Mucosa of stomach (tissue), 1 donor: ENCODE data around the gene MESD.

Experiments used
- H3K27me3 ChIP-seq: one replicate; pipeline ENCODE4 v1.7.0; 2013; ENCODE audit warnings: mild to moderate bottlenecking, low read length; ENCODE audit not compliant: control insufficient read depth, insufficient read depth
- H3K36me3 ChIP-seq: one replicate; pipeline ENCODE4 v1.7.0; 2013; ENCODE audit warnings: low read length; ENCODE audit not compliant: control insufficient read depth, insufficient read depth
- H3K4me1 ChIP-seq: one replicate; pipeline ENCODE4 v1.7.0; 2013; ENCODE audit warnings: mild to moderate bottlenecking, low read length; ENCODE audit not compliant: control insufficient read depth, insufficient read depth
- H3K4me3 ChIP-seq: one replicate; pipeline ENCODE4 v1.7.0; 2013; ENCODE audit warnings: low read length
- H3K9ac ChIP-seq: one replicate; pipeline ENCODE4 v1.7.0; 2013; ENCODE audit warnings: mild to moderate bottlenecking, low read length, moderate library complexity
- H3K9me3 ChIP-seq: one replicate; pipeline ENCODE4 v1.7.0; 2013; ENCODE audit warnings: mild to moderate bottlenecking, low read length, moderate library complexity; ENCODE audit not compliant: control insufficient read depth
- donor health status: Pancreatic carcinoma.

Gene MESD

DNA sequence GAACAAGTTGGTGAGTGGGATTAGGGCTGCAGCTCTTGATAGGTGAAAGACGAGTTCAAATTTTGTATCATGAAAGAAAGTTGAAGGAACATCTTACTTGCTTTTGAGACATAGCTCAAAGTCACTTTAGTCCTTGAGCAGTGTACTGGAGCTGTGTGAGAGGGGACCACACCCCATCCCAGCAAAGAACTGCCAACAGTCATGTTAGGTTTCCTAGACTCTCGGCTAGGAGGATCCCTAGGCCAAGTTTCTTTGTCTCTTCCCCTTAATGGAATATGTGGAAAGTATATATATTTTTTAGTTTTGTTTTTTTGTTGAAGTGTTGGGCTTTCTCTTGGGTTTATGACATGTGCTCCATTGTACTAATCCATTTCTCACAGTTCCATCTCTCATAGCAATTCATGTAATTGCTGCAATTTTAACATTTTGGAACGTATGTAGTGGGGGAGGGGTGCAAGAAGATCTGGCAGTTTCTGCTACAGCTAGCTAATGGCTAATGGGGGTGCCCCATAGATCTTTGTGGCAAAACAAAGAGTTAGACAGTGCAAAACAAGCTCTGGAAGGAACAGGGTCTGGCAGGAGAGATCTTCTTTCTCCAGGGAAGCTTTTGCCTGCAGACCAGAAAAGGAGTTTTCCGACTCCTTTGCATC, 36.2 kb upstream of the MESD start:
- Histone ChIP-seq H3K9me3 (no peaks in the 10 kb centered on the region), H3K9ac (no peak overlapping the region), H3K4me1 (no peaks in the 10 kb centered on the region), H3K27me3 (no peaks in the 10 kb centered on the region), H3K4me3 (no peak overlapping the region), H3K36me3 (no peaks in the 10 kb centered on the region)

DNA sequence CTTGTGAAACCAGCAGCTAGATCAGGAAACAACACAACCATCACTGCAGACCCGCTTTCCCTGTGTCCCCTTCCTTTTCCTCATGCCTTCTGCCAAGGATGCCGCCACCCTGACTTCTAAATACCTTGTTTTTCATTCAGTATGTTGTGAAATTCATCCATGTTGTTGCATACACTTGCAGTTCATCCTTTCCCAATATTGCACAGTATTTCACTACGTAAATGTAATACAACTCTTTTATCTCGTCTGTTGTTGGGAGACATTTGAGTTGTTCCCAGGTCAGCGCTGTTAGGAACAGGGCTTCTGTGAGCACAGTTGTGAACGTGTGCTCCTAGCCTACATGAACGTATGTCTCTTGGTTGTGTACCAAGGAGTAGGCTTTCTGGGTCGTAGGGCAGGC, 35.3 kb upstream of the MESD start:
- Histone ChIP-seq H3K36me3 (no peaks in the 10 kb centered on the region), H3K9me3 (no peaks in the 10 kb centered on the region), H3K4me1 (no peaks in the 10 kb centered on the region), H3K27me3 (no peaks in the 10 kb centered on the region), H3K4me3 (no peak overlapping the region), H3K9ac (no peak overlapping the region)

DNA sequence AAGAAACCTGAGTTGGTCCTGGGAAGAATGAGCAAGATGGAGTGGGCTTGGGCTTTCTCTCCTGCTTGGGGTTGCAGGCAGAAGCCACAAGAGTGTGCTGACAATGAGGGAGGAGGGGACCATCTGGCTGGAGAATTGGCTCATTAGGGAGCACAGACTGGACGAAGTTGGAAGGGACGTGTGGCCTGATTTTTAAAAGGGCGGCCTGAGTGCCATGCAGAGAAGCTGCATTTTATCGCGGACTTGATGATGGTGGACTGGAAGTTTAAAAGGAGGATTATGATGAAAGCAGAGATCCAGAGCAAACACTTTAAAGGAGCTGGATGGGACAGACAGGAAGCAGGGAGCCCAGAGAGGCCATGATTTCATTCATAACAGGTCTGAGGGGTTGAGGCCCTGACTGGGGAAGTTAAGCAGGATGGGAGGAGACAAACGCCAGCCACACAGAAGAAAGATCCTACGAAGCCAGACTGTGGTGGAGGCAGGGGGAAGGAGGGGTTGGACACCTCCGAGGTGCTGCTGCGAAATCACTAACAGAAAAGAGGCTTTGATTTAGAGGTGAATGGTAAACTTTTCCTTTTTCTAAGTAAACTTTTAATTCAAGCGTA, 34.8 kb upstream of the MESD start:
- no peaks in the 10 kb centered on the region for H3K27me3 ChIP-seq
- H3K4me3 ChIP-seq, result no peak overlapping the region
- H3K4me1 ChIP-seq, result no peaks in the 10 kb centered on the region
- no peaks in the 10 kb centered on the region for H3K36me3 ChIP-seq
- no peaks in the 10 kb centered on the region for H3K9me3 ChIP-seq
- no peak overlapping the region for H3K9ac ChIP-seq

DNA sequence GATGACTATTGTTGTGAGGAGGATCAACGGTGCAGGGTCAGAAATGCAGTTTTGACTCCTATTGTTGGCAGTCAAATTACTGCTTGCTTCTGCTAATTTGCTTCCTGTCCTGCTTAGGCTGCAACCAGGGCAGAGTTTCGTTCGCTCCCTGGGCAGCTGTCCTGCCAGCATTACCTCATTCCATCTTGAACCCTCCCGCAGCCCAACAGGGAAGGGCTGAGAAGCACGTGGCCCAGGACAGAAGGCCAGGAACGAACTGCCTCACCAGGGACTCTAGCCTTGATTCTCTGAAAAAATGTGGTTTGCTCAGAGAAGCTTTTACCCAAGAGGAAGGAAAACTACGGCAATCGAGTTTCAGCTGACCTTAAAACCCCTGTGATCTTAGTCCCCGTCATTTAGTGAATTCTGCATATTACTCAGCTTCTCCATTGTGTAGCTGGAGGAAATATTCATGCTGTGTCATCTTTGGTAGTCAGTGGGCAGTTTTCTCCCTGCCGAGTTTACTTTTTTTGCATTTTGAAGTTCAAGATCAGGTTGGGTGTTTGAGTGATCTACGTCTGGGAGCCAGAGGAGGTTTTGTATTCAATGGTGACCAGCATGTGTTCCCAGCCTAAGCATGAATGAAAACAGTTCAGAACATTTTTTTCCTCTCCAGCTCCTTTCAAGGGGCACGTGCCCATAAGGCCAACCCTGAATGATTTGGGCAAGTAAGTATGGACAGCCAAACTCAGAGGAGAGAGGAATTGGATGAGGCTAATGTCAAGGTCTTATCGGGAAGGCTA, 34.1 kb upstream of the MESD start:
- H3K36me3 ChIP-seq, result no peaks in the 10 kb centered on the region
- no peaks in the 10 kb centered on the region for H3K27me3 ChIP-seq
- H3K9ac ChIP-seq, result no peak overlapping the region
- no peak overlapping the region for H3K4me3 ChIP-seq
- no peaks in the 10 kb centered on the region for H3K9me3 ChIP-seq
- no peaks in the 10 kb centered on the region for H3K4me1 ChIP-seq

DNA sequence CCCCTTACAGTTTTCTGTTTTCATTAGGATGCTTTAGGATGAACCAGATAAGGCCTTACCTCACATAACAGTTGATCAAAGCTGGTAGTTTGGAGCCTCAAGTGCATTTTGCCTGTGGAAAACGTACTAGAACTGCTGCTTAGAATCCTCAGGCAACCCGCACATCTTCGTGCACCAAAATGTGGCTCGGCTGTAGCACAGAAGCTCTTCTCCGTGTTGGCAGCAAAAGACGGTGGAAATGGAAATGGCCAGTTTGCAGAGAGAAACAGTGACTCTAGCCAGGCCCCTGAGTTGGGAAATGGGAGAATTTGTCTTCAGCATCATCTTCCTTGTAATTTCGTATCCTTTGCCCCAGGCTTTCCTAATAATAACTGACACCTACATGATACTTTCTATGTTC, 31.7 kb upstream of the MESD start:
- H3K4me1 ChIP-seq, result no peaks in the 10 kb centered on the region
- no peaks in the 10 kb centered on the region for H3K9me3 ChIP-seq
- no peaks in the 10 kb centered on the region for H3K36me3 ChIP-seq
- H3K4me3 ChIP-seq, result no peak overlapping the region
- no peak overlapping the region for H3K9ac ChIP-seq
- H3K27me3 ChIP-seq, result no peaks in the 10 kb centered on the region

DNA sequence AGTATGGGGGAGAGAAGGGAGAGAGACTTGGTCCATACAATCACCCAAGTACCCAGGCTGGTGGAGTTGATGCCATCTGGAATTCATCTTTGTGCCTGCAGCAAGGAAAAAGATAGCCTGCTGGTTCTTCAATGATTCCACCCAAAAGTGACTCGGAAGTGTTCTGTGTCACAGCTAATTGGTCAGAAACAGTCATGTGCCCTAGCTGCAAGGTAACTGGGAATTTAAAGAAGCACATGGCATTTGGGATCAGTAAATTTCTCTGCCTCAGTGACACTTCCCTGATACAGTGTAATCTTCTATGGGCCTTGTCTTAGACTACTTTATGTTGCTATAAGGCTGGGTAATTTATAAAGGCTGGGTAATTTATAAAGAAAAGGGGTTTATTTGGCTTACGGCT, 28.6 kb upstream of the MESD start:
- H3K4me3 ChIP-seq, result no peak overlapping the region
- no peaks in the 10 kb centered on the region for H3K4me1 ChIP-seq
- no peaks in the 10 kb centered on the region for H3K27me3 ChIP-seq
- H3K9me3 ChIP-seq, result no peaks in the 10 kb centered on the region
- H3K36me3 ChIP-seq, result no peaks in the 10 kb centered on the region
- H3K9ac ChIP-seq, result no peak overlapping the region

DNA sequence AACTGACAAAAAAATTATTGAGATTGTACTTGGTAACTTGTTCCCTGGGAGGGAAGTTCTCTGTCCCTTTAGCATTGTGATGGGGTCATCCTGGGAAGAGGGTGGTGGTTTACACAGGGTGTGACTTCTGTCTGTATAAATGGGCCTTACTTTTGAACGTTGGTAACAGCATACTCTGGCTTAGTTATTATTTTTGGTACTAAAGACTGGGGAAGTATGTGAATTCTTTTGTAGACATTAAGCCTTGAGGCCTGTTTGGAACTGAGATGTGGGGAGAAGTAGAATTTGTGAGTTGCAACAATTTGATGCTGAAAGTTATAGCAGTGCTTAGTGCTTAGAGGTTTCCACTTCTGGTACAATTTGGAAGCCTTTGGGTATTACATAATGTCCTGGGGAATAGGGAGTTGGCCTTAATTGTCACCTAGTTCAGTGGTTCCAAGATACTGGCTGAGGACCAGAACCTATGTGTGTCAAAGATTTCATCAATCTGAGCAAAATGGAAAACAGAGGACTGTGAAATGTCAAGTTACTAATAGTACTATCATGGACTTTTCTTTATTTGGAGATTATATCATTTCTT, 27.0 kb upstream of the MESD start:
- Histone ChIP-seq H3K9me3 (no peaks in the 10 kb centered on the region), H3K36me3 (no peaks in the 10 kb centered on the region), H3K9ac (no peak overlapping the region), H3K4me1 (no peaks in the 10 kb centered on the region), H3K4me3 (no peak overlapping the region), H3K27me3 (no peaks in the 10 kb centered on the region)

DNA sequence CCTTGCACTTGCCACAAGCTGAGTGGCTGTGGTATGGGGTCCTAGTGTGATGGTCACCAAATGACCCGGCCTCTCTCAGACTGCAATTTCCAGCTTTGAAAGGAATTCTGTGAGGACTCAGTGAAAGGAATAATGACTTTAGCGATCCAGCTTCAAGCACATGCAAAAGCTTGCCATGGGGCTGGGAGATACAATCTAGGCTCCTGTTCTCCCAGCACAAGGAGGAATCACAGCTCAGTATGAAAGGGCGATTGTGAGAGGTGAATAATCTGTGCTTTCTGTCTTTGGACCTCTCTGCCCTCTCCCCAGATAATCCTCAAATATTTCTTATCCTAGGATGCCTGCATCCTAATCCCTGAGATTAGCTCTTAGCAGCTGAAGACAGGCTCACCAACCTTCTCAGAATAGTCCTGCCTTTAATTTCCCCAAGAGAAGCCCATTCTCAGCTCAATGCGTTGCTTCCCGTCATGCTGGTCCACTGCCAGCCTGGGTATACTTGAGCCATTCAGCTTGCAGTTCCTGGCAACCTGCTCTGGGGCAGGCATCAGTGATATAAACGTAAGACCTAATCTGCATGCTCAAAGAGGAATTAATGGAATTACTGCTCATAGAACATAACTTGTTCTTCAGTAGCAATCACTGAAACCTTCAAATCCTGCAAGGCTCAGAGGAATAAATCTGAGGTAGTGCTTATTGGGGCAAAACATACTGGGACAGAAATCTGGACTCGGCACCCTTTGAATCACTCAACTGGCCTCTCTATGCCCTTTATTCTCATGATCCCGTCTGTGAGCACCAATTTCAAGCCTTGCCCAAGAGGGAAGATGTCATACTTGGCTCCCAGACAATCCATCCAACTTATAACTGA, 26.2 kb upstream of the MESD start:
- no peak overlapping the region for H3K9ac ChIP-seq
- no peaks in the 10 kb centered on the region for H3K4me1 ChIP-seq
- H3K27me3 ChIP-seq, result no peaks in the 10 kb centered on the region
- H3K36me3 ChIP-seq, result no peaks in the 10 kb centered on the region
- no peaks in the 10 kb centered on the region for H3K9me3 ChIP-seq
- no peak overlapping the region for H3K4me3 ChIP-seq

DNA sequence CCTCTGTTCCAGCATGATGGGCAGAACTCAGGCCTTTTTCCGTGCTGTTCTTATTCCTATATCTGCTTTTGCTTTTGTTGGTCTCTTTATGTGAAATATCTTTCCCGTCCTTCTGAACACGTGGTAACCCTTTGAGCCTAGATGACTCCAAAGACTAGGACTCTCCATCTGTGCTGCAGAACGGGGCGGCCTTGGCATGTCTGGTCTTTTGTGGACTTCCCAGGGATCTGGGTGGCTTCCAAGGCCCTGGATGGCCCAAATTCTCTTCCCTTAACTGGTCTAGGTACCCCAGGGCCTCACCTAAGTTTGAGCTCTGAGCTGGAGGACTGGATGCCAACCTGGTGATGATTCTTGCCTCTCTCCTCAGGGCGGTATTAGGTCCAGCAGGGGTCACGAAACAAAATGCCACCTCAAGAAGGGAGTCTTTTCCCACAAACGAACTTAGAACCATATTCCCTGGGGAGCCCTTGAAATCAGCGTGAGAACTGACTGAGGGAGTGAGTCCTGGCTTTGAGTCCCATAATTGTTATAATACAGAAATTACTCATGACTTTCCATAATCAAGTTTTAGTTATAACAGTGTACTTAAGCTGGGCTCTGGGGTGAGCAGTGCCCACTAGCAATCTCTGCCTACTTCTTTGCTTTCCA, 25.0 kb upstream of the MESD start:
- H3K4me3 ChIP-seq, result no peak overlapping the region
- H3K9me3 ChIP-seq, result no peaks in the 10 kb centered on the region
- no peaks in the 10 kb centered on the region for H3K27me3 ChIP-seq
- no peaks in the 10 kb centered on the region for H3K36me3 ChIP-seq
- H3K9ac ChIP-seq, result no peak overlapping the region
- H3K4me1 ChIP-seq, result no peaks in the 10 kb centered on the region

DNA sequence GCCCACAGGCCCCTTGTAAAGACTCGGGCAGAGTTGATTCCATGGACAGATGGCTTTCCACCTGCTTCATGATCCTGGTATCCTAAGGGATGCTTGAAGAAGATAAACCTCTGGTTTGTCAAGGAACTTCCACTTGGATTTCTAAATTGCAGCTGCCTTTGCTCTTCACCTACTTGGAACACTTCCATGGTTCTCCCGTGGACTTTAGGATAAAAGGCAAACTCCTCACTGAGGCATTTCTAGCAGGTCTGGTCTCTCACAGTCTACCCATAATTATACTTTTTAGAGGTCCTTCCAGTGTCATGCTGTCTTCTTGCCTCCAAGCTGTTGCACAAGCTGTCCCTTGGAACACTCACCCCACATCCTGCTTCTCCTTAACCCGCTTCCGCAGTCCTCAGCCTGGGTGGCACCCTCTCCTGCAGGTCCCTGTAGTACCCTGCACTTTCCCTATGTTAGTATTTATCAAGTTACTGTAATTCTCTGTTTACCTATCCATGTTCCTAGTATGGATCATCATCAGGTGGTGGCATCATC, 23.8 kb upstream of the MESD start:
- Histone ChIP-seq H3K4me1 (peaks cover 1% of the 10 kb centered on the region), H3K4me3 (no peak overlapping the region), H3K9ac (no peak overlapping the region), H3K9me3 (no peaks in the 10 kb centered on the region), H3K27me3 (no peaks in the 10 kb centered on the region), H3K36me3 (no peaks in the 10 kb centered on the region)

DNA sequence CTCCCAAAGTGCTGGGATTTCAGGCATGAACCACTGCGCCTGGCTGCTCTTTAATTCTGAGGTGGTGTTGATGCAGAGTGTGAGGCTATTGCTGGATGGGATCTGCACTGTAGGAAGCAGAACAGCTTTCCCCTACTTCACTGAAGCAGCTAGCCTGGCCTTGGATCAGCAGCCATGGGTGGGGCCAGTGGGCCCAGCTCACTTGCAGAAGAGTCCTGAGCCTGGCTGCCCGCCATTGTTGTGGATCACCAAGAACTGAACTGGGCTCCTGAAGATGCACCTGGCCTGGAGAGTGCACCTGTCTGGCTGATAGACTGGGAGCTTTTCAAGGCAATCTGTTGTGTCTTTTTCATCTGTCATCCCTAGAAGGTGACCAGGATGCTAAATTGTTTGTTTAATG, 23.0 kb upstream of the MESD start:
- H3K27me3 ChIP-seq, result no peaks in the 10 kb centered on the region
- no peaks in the 10 kb centered on the region for H3K9me3 ChIP-seq
- H3K4me1 ChIP-seq, result peaks cover 10% of the 10 kb centered on the region
- no peak overlapping the region for H3K9ac ChIP-seq
- no peak overlapping the region for H3K4me3 ChIP-seq
- no peaks in the 10 kb centered on the region for H3K36me3 ChIP-seq
